GM12878 (cell line): ENCODE measurements around the gene N4BP2L2. TPM values are rescaled to one million over a fixed set of nuclear protein-coding genes. Genes with fewer than 3 reads are reported as not detected.
A peak's percentile ranks its signal among the peaks of the same experiment; 100 is the strongest.

ENCODE experiments used
- BHLHE40 ChIP-seq, 2 experiments: fragments of 450-650 bp in 1 of 2; IDR thresholded peaks; 2 replicates each; pipeline ENCODE4 v1.6.1; 2011 to 2017; ENCODE audit warnings: low read depth in 2 of 2, borderline replicate concordance in 1 of 2, improper control_type of control experiment in 1 of 2, low read length in 1 of 2, mild to moderate bottlenecking in 1 of 2
- EGR1 ChIP-seq, 2 experiments: IDR thresholded peaks; 1 replicate in 1 of 2; 2 replicates in 1 of 2; pipeline ENCODE4 v1.6.1; 2011 to 2012; ENCODE audit warnings: low read depth in 2 of 2, low read length in 2 of 2, borderline replicate concordance in 1 of 2, mild to moderate bottlenecking in 1 of 2, moderate library complexity in 1 of 2
- GATAD2B ChIP-seq: fragments of 450-650 bp; conservative IDR thresholded peaks from 2 replicates; pipeline ENCODE4 v1.6.1; 2017; ENCODE audit warnings: low read depth, mild to moderate bottlenecking, moderate library complexity
- KLF5 ChIP-seq: fragments of 450-650 bp; IDR thresholded peaks from 2 replicates; pipeline ENCODE4 v1.6.1; 2014; ENCODE audit warnings: mild to moderate bottlenecking; ENCODE audit not compliant: partially characterized antibody
- PAX5 ChIP-seq: IDR thresholded peaks from 2 replicates; pipeline ENCODE4 v1.6.1; 2011; ENCODE audit warnings: low read depth, low read length, borderline replicate concordance
- POLR2A ChIP-seq: IDR thresholded peaks from 2 replicates; pipeline ENCODE4 v1.6.1; 2011; ENCODE audit warnings: low read depth, mild to moderate bottlenecking, low read length
- POU2F2 ChIP-seq: IDR thresholded peaks from 3 replicates; pipeline ENCODE4 v1.6.1; 2011; ENCODE audit warnings: low read depth, mild to moderate bottlenecking, low read length, borderline replicate concordance
- RB1 ChIP-seq: fragments of 450-650 bp; formaldehyde crosslinking; IDR thresholded peaks from 2 replicates; pipeline ENCODE4 v1.6.1; 2017; ENCODE audit warnings: mild to moderate bottlenecking, borderline replicate concordance
- YY1 ChIP-seq: IDR thresholded peaks from 2 replicates; pipeline ENCODE4 v1.6.1; 2011; ENCODE audit warnings: low read depth, mild to moderate bottlenecking, low read length
- polyA plus RNA-seq, 11 experiments: library from polyadenylated mRNA; depleted of rRNA in 4 of 11; unstranded in 6 of 11; stranded (reverse) in 5 of 11; fragments of >200 nt; fragmentation: Nextera tagmentation in 4 of 11; fragmentation: Illumina TruSeq in 1 of 11; extraction: Ambion mirVana in 4 of 11; extraction: Trizol in 1 of 11; gene quantifications; 1 replicate in 1 of 11; 2 replicates in 10 of 11; pipeline versions ENCODE4 v1.2.1 to v1.2.3, GENCODE V29; 2011 to 2016; ENCODE audit warnings: inconsistent platforms in 2 of 11, missing spikeins in 2 of 11, low read depth in 1 of 11
- total RNA-seq, 4 experiments: library from RNA; depleted of rRNA in 3 of 4; stranded (reverse); fragments of >200 nt in 3 of 4; fragmentation: Illumina TruSeq in 1 of 4; extraction: Trizol in 1 of 4; gene quantifications; 2 replicates each; pipeline versions ENCODE4 v1.2.1 to v1.2.3, GENCODE V29; 2013 to 2021
- TF ChIP-seq, protein P1 (sequence below): fragments of 450-650 bp; formaldehyde crosslinking; IDR thresholded peaks from 2 replicates; pipeline ENCODE4 v1.4.0; 2020; ENCODE audit warnings: mild to moderate bottlenecking, moderate library complexity
- TF ChIP-seq, protein P2 (sequence below): fragments of 450-650 bp; IDR thresholded peaks from 2 replicates; pipeline ENCODE4 v1.6.1; 2018; ENCODE audit warnings: mild to moderate bottlenecking, low read depth, moderate library complexity; ENCODE audit not compliant: partially characterized antibody

N4BP2L2 gene
- total and polyA plus RNA-seq, 10 of the 15 experiments (the other 5 are each of a cell fraction or from before 2014, with no cell fraction given): 41.7 to 87.1 (median 61.2) TPM

DNA sequence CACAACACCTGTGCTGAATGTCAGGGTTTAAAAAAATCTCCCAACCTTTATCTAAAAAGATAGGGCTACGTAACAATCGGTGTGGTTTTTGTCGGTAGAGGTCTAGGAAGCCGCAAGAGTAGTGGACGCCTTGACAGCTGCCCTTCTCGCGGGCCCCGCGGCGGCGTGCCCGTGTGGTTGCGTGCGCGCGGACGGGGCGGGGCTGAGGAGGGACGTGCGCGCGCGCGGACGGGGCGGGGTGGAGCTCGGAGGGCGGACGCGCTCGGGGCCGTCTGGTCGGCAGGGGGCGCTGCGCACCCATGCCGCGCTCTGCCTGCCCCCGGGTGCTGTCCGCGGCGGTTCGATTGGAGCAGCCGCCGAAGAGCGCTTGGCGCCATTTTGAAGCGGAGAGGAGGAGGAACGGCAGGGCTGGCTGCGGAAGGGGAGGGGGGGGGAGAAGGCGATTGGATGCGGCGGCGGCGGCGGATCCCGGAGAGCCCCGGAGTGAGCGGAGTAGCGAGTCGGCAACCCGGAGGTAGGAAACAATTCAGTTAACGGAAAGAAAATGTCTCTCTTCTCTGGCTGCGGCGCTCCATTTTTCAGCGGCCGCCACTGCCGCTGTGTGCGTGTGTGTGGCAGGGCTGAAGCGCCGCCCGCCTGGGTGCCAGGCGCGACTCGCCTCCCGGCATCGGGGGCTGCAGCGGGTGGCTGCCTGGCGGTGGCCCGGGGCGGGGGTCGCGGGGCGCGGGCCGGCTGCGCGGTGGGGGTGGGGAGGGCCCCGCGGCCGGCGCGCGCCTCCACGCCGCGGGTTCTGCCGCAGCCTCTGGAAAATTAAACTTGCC is 47.7 kb upstream of the N4BP2L2 start, which contains the start of gene PDS5B (continued):
- TF ChIP-seq YY1 (peak; percentile 97), KLF5 (peak; percentile 69), BHLHE40 (IDR thresholded peaks at IDR 0.05; ENCODE audit: borderline replicate concordance in 1 of 2, low read depth in 2 of 2, low read length in 1 of 2) (peak; percentile 80 to 93; a peak in 3 of 4 replicates), POU2F2 (peak; percentile 52; the same call in 1 of the 3 replicates), POLR2A (peak; percentile 71), RB1 (peak; percentile 98), GATAD2B (peak; percentile 47; the same call in 1 of the 2 replicates), EGR1 (IDR thresholded peaks at IDR 0.05; ENCODE audit: borderline replicate concordance in 1 of 2, low read depth in 2 of 2, low read length in 2 of 2) (peak; percentile 34 to 68; a peak in 1 of 3 replicates), PAX5 (no peak)
- TF ChIP-seq, protein P1, sequence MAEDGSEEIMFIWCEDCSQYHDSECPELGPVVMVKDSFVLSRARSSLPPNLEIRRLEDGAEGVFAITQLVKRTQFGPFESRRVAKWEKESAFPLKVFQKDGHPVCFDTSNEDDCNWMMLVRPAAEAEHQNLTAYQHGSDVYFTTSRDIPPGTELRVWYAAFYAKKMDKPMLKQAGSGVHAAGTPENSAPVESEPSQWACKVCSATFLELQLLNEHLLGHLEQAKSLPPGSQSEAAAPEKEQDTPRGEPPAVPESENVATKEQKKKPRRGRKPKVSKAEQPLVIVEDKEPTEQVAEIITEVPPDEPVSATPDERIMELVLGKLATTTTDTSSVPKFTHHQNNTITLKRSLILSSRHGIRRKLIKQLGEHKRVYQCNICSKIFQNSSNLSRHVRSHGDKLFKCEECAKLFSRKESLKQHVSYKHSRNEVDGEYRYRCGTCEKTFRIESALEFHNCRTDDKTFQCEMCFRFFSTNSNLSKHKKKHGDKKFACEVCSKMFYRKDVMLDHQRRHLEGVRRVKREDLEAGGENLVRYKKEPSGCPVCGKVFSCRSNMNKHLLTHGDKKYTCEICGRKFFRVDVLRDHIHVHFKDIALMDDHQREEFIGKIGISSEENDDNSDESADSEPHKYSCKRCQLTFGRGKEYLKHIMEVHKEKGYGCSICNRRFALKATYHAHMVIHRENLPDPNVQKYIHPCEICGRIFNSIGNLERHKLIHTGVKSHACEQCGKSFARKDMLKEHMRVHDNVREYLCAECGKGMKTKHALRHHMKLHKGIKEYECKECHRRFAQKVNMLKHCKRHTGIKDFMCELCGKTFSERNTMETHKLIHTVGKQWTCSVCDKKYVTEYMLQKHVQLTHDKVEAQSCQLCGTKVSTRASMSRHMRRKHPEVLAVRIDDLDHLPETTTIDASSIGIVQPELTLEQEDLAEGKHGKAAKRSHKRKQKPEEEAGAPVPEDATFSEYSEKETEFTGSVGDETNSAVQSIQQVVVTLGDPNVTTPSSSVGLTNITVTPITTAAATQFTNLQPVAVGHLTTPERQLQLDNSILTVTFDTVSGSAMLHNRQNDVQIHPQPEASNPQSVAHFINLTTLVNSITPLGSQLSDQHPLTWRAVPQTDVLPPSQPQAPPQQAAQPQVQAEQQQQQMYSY (CRISPR knock-in tag): no peak
- TF ChIP-seq, protein P2, sequence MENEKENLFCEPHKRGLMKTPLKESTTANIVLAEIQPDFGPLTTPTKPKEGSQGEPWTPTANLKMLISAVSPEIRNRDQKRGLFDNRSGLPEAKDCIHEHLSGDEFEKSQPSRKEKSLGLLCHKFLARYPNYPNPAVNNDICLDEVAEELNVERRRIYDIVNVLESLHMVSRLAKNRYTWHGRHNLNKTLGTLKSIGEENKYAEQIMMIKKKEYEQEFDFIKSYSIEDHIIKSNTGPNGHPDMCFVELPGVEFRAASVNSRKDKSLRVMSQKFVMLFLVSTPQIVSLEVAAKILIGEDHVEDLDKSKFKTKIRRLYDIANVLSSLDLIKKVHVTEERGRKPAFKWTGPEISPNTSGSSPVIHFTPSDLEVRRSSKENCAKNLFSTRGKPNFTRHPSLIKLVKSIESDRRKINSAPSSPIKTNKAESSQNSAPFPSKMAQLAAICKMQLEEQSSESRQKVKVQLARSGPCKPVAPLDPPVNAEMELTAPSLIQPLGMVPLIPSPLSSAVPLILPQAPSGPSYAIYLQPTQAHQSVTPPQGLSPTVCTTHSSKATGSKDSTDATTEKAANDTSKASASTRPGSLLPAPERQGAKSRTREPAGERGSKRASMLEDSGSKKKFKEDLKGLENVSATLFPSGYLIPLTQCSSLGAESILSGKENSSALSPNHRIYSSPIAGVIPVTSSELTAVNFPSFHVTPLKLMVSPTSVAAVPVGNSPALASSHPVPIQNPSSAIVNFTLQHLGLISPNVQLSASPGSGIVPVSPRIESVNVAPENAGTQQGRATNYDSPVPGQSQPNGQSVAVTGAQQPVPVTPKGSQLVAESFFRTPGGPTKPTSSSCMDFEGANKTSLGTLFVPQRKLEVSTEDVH: no peak
